Inferior parietal cortex (tissue), 1 donor: ENCODE results near the gene PGAM2.

Source experiments
- DNase-seq: peaks from one replicate; pipeline ENCODE4 v3.0.0-alpha.2; 2016; ENCODE audit errors: extremely low spot score

Gene PGAM2

DNA sequence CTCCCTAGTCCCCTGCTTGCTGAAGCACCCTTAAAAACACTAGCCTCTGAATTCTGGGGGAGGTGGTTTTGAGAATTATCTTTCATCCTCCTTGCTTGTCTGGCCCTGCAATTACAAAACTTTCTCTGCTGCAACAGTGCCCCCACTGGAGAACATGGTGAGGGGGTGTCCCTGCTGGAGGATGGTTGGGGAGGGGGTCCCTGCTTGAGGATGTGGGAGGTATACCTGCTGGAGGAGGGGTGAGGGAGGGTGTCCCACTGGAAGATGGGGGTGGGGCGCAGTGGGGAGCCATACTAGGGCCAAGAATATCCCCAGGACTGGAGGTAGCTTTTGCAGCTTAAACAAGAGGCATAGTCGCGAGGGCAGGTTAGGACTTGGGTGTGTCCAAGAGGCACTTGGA lies 20.2 kb upstream of the PGAM2 start:
- no peak for DNase-seq

DNA sequence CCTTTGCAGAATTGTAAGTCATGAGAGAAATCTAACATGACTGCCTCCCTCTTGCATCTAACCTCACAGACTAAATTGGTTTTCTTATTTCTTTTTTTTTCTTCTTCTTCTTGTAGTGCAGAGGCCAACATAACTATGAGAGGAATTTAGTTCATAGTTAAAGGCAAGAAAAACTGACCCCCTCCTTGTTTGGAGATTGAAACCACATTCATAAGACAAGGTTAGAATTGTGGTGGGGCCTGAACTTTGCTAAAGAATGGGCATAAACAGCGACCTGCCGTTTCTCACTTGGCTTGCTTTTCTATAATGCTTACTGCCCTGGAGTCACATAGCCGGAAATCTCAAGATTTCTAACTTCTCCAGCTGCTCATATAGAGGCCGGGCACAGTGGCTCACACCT lies 19.3 kb upstream of the PGAM2 start:
- no peak for DNase-seq

DNA sequence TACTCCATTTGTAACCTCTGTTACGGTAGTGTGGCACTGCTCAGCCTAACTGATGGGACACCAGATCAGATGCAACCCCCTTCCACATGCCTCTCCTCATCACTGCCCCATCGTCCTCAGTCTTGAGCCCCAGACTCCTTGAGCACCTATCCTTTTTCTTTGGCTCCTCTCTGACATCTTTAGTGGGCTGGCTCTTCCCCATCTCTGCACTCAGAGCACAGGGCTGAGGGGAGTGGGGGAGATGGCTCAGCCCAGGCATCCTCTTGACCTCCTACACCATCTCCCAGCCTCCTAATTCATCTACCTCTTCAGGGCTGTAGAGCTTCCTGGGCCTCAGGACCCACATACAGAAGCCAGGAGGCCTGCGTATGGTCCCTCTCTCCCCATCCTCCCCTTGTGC lies 18.4 kb upstream of the PGAM2 start:
- no peak for DNase-seq

DNA sequence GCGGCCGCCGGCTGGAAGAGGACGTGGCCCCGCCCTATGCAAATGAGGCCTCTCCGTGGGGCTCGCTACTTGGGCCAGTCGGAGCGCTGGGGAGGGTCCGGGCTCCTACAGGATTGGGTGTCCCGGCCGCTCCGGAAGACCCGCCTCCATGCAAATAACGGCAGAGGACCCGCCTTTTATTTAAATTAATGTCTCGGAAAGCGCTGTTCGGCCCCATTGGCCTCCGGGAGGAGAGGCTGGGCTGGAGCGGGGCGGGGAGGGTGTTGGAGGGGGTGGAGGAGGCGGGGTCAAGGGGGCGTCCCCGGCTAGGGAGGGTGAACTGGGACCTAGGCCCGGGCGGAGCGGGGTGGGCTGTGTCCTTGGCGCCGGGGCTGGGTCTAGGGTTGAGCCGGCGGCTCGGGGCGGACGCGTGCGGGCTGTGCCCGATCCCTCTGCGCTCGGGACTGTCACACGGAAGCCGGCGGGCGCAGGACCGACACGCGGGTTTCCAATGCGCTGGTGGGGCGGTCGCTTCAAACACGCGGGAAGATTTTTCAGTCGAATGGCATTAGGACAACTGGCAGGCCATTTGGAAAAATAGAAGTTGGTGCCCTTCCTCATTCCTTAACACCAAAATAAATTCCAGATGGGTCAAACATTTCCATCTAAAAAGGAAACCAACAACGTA lies 17.3 kb upstream of the PGAM2 start:
- DNase-seq: peak; percentile 97

DNA sequence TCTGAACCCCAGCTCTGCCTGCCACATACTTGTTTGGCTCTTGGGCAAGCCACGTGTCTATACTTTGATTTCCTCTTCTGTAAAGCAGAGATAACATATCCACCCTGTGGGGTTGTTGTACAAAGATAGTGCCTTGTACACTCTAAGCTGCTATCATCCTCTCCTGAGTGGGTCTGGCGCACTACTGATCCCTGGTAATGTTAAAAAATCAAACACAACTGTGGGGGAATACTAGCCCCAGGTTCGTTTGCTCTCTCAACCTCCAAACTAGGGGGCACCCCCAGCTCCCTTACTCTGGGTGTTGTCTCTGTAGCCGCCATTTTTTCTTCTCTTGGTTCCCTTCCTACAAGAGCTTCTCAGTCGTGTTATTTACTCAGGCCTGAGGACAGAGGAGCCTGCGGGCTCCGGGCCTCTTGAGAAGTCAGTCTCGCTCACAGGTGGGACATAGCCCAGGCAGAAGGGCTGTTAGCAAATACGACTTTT lies 15.9 kb upstream of the PGAM2 start:
- DNase-seq: no peak

DNA sequence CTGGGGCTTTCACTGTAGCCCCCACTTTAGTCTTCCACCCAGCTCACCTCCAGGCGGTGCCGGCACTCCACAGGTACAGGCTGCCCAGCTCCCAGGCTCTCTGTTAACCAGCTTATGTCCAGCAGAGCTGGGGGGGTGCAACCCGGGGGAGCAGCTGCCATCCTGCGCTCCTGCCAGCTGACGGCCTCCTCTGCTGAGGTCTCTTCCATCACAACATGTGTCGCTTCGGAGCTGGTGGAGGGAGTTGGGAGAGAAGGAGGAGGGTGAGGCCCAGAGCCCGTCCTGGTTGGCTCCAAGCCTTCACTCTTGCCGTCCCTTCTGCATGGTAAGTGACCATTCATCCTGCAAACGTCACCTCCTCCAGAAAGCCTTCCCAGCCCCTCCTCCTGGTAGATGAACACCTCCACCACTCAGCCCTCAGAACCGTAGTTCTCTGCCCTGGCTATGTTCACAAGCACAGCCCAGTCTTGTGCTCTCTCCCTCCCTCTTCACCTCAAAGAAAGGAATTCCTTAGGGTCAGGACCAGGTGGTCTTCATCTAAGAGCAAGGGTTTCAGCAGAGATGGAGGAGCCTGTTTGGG lies 15.4 kb upstream of the PGAM2 start:
- DNase-seq: no peak

DNA sequence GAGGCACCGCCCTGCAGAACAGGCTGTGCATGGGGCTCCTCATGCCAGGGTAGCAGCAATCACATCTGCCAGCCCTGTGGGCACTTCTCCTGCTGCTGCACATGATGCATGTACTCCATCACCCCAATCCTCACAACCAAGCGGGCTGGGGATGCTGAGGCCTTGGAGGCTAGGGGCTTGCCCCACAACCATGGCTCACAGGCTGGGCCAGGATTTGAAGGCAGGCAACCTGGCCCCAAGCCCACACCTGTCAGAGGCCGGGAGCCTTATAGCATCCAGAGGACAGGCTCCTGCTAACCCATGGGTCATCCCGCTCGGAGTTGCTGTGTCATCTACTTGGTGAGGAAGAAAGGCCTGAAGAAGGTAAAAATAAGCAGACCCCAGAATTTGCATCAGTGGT lies 14.8 kb upstream of the PGAM2 start:
- no peak for DNase-seq

DNA sequence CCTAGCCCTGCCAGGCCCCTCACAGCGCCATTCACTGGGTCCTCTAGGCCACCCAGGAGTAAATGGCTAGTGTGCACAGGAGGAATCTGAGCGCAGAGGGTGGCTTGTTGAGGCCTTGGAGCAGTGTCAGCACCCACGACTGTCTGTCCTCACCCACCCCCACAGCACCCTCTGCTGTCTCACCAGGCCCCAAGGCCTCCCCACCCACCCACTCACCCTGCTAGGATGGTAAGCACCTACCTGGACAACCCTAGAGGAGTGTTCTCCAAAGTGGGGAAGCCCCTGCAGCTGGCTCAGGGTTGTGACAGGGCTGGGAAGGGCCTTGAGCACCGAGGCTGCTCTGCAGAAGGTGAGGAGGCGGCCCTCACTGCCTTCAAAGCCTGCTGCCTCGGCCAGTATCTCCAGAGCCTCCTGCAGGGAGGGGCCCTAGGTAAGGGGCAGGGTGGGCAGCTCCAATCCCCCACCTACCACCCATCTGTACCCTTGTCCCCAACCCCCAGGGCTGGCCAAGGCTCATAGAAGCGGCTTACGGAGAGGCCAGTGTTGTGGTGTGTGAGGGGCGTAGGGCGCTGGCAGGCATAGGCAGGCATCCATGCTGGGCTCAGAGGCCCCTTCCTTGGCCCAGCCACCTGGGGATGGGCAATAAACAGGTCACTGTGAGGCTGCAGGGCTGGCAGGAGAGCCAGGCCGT lies 14.1 kb upstream of the PGAM2 start:
- no peak for DNase-seq

DNA sequence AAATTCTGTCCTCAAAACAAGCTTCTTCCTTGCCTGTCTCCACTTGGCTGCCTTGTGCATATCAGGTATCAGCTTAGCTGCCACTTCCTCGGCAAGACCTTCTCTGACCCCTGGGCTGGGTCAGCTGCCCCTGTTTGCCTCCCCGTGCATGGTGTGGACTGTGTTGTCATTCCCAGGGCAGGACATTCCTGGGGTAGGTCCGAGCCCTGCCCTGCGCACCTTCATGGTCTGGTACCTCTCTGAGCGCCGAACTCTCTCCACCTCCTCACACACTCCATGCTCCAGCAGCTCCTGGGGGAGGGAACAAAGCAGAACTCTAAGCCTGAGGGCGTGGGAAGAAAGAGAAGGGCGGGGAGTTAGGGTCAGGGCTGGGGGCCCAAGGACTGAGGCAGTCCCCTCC lies 13.2 kb upstream of the PGAM2 start:
- no peak for DNase-seq

DNA sequence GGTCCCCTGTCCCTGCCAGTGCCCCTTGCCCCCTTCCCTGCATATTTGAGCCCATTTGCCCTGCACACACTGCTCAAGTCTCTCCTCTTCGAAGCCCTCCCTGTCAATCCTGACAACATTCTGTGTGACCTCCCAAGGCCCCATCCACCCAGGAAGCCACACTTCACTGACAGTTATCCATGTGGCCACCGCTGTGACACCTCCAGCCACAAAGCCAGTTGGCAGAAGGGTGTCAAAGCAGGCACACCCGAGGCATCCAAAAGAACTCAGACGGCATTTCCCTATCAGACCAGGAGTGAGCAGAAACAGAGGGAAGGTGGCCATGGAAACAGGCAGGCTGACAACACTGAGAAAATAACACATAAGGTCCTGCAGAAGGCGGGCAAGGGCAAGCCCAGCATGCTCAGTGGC lies 12.3 kb upstream of the PGAM2 start:
- no peak for DNase-seq

DNA sequence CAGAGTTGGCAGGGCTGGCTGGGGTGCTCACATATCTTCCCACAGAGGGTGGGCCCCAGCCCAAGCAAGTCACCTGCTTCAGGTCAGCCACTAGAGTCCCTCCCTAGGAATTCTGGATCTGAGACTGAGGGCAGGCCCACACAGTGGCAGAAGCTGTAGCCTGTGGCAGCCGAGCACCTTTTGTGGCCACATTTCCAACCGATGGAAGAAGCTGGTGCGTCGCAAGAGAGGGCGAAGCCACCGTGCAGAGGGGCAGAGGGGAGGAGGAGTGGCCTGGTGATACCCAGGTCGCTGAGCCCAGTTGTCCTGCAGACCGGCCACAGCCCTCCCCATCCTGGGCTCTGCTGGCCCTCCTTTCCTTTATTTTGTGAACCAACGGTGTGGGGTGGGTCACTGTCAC lies 11.7 kb upstream of the PGAM2 start:
- no peak for DNase-seq

DNA sequence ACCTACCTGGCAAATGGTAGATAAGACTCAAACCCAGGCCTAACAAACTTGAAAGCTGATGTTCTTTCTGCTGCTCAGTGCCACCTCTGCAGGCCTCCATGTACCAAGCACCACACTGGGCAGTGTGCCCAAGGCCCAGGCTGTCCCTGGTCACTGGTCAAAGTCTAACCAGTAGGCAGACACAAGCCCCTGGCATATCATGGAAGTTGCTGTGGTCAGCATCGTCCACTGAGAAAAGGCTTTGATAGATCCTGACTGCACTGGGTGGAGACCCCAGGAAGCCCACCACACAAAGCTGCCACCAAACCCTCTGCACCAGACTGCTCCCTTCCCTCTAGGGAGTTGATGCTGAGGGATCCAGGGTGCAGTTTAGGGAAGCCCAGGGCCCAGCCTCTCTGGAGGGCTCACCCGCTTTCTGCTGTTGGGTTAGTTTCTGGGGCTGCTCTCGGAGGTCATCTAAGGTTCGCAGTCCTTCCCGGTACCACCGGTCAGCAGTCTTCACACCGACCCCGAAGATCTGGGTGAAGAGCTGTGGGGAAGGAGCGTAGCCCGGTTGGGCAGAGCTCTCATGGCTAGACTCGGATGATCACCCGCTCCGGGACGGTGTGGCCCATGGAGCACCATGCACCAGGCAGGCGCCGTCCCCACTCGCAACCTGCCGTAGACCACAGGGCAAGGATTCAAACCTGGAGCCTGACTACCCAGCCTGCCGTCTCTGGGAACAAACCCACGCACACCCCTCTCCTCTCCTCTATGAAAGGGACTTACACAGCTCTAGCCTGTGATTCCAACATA lies 10.9 kb upstream of the PGAM2 start:
- DNase-seq: no peak

DNA sequence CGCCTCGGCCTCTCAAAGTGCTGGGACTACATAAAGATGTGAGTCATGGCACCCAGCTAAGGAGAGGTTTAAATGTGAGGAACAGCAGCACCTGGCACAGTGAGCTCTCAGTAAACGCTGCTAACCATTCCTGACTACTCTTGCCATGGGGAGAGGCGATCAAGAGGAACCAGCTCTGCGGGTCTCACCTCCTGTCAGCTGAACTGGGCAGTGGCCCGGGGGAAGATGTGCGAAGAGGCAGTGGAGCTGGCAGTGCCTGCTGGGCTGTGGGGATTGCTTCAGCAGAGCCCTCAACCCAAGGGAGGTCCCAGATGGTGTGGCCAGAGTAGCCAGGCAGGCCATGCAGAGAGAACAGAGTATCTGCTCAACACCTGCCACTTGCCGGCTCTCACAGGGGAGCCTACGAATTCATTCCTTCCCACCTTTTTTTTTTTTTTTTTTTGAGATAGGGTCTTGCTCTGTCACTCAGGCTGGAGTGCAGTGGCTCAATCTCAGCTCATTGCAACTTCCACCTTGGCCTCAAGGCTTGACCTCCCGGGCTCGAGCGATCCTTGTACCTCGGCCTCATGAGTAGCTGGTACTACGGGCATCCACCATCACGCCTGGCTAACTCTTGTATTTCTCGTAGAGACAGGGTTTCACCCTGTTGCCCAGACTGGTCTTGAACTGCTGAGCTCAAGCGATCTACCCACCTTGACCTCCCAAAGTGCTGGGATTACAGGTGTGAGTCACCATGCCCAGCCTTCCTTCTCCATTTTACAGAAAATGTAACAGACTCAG lies 10.1 kb upstream of the PGAM2 start:
- no peak for DNase-seq

DNA sequence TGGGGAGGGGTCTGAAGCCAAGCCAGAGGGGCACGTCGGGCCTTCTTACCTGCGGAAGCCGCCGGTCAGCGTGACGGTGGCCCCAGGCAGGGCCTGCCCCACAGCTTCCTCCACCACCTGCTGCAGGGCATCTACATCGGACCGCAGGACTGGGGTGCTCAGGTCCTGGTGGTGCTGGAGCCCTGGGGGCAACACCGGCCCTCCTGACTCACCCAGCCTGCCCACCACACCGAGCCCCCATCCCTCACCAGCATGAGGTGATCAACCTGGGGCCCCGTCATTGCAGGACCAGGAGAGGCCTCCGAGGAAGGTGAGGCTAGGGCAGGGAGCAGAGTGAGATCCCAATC lies 9.0 kb upstream of the PGAM2 start:
- no peak for DNase-seq

DNA sequence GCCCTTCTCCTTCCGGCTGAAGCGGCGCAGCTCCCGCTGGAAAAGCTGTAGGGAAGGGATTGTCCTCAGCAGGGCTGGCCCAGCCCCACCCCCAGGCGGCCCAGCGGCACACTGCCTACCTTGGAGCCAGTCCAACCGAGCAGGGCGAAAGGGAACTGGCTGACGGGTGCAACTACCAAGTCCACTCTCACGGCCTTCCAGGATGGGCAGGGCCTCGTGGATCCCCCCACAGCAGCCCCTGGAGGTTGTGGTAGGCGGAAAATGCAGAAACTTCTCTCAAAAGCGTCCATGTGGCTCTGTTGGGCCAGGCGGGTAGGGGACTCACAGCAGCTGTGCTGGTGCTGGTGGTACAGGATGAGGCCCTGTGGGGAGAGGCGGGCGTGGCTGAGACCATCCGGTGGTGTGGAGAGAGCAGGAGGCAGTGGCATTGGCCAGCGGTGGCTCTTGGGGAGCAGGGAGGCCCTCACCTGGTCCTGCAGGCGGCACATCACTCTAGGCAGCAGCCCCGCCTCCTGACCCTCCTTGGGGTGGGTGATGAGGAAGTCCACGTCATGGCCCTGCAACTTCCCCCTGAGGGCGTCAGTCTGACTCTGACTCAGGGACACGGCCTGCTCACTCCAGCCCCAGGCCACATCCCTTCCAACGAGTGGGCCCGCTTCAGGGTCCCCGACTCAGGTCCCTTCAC lies 8.4 kb upstream of the PGAM2 start:
- DNase-seq: peak; percentile 41

DNA sequence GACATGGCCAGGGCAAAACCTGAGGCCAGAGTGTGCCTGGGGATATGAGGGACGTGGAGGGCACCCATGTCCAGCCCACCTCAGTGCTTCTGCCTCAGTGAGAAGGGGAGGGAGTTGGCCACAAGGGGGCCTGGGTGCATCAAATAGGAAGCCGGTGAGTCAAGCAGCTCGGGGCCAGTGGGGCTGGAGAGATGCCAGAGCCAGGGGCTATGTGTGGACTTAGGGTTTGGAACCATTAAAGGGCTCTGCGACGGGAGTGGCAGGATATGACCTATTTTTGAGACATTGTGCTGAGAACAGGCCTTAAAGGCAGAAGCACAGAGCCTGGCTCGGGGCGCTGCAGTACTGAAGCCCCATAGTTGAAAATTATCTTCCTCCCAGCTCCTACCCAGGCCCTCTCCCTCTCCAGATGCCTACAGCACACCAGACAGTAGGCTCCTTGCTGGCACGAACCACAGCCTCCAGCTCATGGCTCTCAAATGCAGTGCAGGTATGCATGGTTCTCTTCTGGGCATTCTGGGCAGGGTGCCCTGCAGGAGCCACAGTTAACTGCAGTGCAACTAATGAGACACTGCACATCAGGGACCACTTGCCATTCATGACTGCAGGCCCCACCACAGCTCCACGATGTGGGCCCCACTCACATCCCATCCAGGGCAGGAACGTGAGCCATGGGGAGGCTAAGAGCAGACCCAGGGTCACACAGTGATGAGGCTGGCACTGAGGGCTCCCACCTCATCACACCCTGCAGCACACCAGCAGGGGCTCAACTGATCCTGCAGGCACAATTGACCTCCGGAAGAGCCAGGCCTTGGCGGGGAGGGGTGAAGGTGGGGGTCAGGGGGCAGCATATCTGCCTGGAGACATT lies 7.2 kb upstream of the PGAM2 start:
- peak; percentile 44 for DNase-seq

DNA sequence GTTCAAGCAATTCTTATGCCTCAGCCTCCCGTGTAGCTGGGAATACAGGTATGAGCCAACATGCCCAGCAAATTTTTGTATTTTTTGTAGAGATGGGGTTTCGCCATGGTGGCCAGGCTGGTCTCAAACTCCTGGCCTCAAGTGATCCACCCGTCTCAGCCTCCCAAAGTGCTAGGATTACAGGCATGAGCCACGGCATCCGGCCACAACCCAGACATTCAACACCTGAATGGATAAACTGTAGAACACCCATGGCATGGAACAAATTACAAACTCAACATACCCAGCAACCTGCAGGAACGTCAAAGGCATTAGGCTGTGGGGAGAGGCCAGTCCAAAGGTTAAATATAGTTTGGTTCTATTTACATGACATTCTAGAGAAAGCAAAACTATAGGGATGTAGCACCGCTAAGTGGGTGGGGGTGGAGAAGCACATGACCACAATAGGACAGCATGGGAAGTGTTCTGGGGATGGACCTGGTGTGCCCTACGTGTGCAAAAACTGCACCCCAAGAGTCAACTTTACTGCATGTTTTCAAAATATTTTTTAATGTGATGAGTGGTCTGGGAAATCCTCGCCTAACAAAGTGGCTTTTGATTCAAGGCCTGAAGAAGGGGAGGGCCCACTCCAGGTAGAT lies 6.5 kb upstream of the PGAM2 start:
- DNase-seq: no peak

DNA sequence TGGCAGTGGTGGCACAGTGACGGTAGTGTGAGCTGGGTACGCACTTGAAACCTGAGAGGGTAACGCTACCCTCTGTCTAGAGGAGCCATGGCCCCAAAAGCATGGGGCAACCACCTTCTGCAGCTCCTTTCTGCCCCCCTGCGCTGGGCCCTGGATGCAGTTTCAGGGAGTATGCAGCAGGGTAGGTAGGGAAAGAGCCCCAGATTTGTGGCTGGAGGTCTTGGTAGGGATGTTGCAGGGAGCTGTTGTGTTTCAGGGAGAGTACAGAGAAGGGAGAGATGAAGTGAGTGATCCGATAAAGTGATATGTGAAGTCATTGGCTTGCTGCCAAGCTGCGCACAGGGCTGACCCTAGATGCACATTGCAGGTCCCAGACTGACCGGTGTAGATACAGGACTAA lies 2.7 kb upstream of the PGAM2 start:
- no peak for DNase-seq

DNA sequence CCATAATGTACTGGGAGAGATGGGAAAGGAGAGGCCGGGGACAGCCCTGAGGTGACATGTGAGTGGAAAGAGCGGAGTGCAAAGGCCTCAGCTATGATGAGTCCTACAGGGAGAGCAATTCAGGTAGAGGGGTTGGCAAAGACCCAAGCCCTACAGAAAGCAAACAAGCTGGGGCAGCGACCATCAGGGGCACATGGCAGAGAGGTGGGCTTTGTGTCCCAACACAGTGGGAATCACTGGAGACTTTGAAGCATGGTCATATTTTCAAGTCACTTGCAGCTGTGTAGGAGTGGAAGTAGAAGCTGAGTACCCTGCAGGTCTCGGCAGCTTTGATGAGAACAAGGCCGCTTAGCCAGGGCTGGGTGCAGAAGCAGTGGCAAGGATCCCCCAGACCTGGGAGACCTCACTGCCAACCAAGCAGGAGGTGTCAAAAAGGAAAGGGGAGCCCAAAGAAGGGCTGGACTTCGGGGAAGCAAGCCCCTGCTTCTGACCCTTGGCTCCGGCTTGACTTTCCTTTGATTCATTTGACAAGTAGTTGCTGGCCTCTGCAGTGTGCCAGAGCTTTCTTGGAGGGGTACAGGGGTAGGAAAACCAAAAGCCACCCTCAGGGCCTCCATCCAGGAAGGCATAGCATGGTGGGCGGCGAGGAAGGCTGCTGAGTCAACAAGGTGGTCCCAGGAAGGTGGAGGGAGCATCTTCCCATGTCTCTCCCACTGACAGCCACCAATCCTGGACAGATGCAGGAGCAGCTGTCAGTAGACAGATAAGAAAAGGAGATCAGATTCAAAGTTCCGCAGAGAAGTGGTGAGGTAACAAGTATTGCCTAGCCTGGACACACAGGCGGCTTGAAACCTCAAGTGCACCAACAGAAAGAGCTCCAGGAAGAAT lies 1.9 kb upstream of the PGAM2 start:
- DNase-seq: no peak
